RWPE1 (cell line): ENCODE measurements around the gene ARSH.
"Not testable (repeated sequence)": the region's sequence is repeated elsewhere in the genome, so short reads cannot be mapped to it uniquely, and the experiment has no call there.

Source experiments
- CTCF ChIA-PET: fragments of 350-600 bp; sonication (Branson Sonifier 250); formaldehyde crosslinking; extraction: SDS; loops from one replicate; lab custom pipeline; 2021; lab: Yijun Ruan, JAX
- POLR2A ChIA-PET: fragments of 400-600 bp; formaldehyde crosslinking; extraction: SDS; loops from one replicate; lab custom pipeline; 2020; ENCODE audit warnings: antibody characterized with exemption; ENCODE audit not compliant: low non-redundant PET; lab: Yijun Ruan, JAX
- DNase-seq: peaks from one replicate; pipeline ENCODE4 v3.0.0; 2012; ENCODE audit warnings: low spot score
- H3K27ac ChIP-seq: fragments of 450-650 bp; 2 replicates; pipeline ENCODE4 v1.5.1; 2017
- TF ChIP-seq, protein P1 (sequence below): fragments of 450-650 bp; conservative IDR thresholded peaks from 2 replicates; pipeline ENCODE4 v1.5.1; 2017; ENCODE audit warnings: low read depth, mild to moderate bottlenecking

The ARSH gene

DNA sequence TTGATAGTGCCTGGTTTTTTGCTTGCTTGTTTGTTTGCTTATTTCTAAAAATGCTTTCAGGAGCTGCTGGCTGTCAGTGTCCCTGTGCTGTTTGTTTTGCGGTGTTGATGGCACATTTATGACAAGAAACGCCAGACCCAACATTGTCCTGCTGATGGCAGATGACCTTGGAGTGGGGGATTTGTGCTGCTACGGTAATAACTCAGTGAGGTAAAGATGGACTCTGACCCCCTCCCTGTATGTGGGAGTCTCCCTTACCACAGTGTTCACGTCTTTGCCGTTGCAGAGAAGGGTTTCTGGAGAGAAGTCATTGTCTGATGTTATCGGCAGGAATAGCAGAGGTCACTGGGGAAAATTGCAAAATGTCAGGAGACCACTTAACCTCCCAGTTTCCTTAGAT, at the start of gene ARSH:
Gene ARSH (plus strand): TSS at position 52 of the 400 bp plus-strand sequence. CDS start 67 bp downstream, at position 119.
- ChIA-PET POLR2A (no interaction called here), CTCF (no interaction called here)
- TF ChIP-seq, protein P1, sequence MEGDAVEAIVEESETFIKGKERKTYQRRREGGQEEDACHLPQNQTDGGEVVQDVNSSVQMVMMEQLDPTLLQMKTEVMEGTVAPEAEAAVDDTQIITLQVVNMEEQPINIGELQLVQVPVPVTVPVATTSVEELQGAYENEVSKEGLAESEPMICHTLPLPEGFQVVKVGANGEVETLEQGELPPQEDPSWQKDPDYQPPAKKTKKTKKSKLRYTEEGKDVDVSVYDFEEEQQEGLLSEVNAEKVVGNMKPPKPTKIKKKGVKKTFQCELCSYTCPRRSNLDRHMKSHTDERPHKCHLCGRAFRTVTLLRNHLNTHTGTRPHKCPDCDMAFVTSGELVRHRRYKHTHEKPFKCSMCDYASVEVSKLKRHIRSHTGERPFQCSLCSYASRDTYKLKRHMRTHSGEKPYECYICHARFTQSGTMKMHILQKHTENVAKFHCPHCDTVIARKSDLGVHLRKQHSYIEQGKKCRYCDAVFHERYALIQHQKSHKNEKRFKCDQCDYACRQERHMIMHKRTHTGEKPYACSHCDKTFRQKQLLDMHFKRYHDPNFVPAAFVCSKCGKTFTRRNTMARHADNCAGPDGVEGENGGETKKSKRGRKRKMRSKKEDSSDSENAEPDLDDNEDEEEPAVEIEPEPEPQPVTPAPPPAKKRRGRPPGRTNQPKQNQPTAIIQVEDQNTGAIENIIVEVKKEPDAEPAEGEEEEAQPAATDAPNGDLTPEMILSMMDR: no peak
- no peak for DNase-seq
- no peak within 1 kb of the TSS for H3K27ac ChIP-seq

DNA sequence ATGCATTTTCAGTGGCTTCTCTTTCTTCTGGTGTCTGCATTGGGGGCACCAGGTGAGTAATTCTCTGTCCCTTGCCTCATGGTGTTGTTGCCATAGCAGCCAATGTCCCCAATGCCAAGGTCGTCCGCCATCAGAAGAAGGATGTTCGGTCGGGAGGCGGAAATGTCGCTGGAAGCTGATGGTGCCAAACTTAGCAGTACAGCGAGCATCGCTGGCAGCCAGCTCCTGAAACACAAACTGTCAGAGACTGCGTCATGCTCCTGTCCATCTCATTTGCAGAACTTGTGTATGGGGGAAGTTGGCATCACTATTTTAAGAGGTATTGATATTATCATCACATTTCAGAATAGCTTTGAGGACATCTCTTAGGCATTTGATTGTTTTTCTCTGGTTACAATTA, 48.1 kb upstream of the ARSH start:
- TF ChIP-seq, protein P1: no peak
- DNase-seq: no peak
- POLR2A ChIA-PET: no interaction called here

DNA sequence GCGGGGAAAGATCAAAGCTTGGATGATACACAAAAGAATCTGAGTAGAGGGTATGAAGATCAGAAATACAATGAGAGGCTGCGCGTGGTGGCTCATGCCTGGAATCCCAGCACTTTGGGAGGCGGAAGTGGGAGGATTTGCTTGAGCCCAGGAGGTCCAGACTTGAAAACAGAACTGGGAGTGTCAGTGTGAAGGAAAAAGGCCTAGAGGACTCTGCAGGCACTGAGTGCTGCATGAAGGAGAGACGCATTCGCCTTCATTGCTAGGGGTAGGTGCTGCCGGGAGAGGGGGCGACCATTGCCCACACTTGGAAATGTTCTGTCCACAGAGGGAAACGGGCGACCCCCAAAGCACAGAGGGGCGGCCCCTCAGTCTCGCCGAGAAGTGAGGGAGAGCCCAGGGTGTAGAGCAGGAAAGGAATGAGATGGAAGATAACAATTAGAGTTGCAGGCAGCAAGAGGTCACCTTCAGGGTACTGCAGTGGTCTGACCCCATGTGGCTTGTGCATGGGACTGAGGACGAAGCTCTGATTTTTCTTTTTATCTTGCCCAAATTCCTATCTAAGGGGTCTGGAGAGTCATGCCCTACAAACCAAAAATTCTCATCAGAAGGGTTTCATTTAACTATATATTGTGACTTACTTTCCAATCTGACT, 45.4 kb upstream of the ARSH start:
- H3K27ac ChIP-seq: no peak overlapping the region
- ChIA-PET CTCF (no interaction called here), POLR2A (no interaction called here)
- TF ChIP-seq, protein P1: no peak
- no peak for DNase-seq

More for the DNA sequence above, 48.1 kb upstream of the ARSH start:
- H3K27ac ChIP-seq: no peak overlapping the region
- CTCF ChIA-PET: no interaction called here

GRCh38 chrX:2962381-2962780, 44.0 kb upstream of the ARSH start:
- no peak overlapping the region for H3K27ac ChIP-seq
- TF ChIP-seq, protein P1: no peak
- POLR2A ChIA-PET: no interaction called here
- DNase-seq: no peak
- CTCF ChIA-PET: no interaction called here

- POLR2A ChIA-PET, H3K27ac ChIP-seq, DNase-seq, CTCF ChIA-PET: not testable (repeated sequence)
These were observed 42.9 kb upstream of the ARSH start for GRCh38 chrX:2963449-2963848.

- POLR2A ChIA-PET, H3K27ac ChIP-seq, DNase-seq: not testable (repeated sequence)
- CTCF ChIA-PET: interaction anchor here (0.5 kb wide), 1 partner anchor 21 kb away, joined by 4 read pairs; no protein-coding TSS in a partner anchor
These were observed 42.2 kb upstream of the ARSH start for GRCh38 chrX:2963992-2964794.

DNA sequence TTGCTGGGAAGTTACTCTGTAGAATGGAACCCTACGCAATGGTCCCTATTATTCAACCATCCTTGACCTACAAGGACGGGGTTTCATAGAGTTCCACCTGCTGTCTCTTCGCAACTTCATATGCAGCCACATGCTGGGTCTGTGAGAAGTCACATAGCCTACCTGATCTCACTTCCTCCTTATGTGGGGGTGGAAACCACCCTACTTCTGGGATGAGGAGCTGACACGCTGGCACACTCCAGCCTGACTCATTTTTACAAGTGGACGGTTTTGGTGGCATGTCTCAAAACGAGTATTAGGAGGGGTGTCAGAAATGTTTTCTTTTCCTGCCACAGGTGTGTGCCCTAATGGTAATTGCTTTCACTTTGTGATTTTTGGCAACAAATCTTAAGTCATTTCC, 40.4 kb upstream of the ARSH start:
- TF ChIP-seq, protein P1: no peak
- no peak overlapping the region for H3K27ac ChIP-seq
- POLR2A ChIA-PET: no interaction called here
- DNase-seq: no peak
- CTCF ChIA-PET: no interaction called here
